ENCODE measurements around the gene PRKCE.

The PRKCE gene

DNA sequence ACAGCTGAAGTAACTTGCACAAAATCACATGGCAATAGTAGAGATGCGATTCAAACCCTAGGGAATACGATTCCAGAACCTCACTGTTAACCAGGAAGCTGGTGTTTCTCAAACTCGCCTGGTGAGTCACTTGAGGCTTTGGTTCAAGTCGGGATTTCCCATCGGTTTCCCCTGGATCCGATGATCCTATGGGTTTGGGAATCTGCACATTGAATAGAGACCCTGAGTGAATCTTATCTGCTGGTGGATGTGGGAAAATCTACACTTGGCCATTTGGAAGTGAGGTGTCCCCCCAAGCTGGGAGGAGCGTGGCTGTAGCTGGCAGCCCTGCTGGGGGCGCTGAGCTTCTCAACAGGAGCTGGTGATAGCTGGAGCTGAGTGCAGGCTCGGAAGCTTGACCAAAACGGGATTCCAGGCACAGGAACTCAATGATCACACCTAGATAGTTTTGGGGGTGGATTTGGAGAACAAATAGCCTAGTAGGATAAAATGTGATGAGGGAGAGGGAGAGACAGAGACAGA, 135.4 kb downstream of the PRKCE start:
- H3K4me3 ChIP-seq (ENCODE audit: low read length): no peak overlapping the region
- TF ChIP-seq, protein P1, sequence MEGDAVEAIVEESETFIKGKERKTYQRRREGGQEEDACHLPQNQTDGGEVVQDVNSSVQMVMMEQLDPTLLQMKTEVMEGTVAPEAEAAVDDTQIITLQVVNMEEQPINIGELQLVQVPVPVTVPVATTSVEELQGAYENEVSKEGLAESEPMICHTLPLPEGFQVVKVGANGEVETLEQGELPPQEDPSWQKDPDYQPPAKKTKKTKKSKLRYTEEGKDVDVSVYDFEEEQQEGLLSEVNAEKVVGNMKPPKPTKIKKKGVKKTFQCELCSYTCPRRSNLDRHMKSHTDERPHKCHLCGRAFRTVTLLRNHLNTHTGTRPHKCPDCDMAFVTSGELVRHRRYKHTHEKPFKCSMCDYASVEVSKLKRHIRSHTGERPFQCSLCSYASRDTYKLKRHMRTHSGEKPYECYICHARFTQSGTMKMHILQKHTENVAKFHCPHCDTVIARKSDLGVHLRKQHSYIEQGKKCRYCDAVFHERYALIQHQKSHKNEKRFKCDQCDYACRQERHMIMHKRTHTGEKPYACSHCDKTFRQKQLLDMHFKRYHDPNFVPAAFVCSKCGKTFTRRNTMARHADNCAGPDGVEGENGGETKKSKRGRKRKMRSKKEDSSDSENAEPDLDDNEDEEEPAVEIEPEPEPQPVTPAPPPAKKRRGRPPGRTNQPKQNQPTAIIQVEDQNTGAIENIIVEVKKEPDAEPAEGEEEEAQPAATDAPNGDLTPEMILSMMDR (IDR thresholded peaks at IDR 0.05; ENCODE audit: insufficient read depth, low read depth, low read length, missing control alignments): no peak
- DNase-seq (ENCODE audit: low read depth): no peak

DNA sequence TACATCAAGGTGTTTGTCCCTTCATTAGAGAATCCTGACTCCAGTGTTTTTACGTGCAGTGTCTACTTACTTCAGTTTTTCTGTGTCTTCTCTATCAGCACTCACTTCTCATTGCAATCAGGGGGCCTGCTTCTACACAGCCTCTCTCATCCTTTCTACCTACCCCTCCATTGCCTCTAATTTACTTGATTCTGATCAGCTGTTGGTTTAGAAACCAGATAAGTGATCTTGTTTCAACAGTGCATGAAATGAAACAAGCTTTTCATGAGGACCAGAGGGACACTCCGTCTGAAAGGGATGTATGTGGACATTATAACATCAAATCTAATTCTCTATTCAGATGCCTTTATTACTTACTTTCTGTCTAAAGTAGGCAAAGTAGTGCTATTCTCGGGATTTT, 136.9 kb downstream of the PRKCE start:
- H3K4me3 ChIP-seq (ENCODE audit: low read length): no peak overlapping the region
- no peak for DNase-seq (ENCODE audit: low read depth)
- TF ChIP-seq, protein P1 (IDR thresholded peaks at IDR 0.05; ENCODE audit: insufficient read depth, low read depth, low read length, missing control alignments): no peak

- no peak overlapping the region for H3K4me3 ChIP-seq (ENCODE audit: low read length)
- DNase-seq (ENCODE audit: low read depth): no peak
- TF ChIP-seq, protein P1 (IDR thresholded peaks at IDR 0.05; ENCODE audit: insufficient read depth, low read depth, low read length, missing control alignments): no peak
Measured at GRCh38 chr2:45789317-45789716, 137.8 kb downstream of the PRKCE start.

DNA sequence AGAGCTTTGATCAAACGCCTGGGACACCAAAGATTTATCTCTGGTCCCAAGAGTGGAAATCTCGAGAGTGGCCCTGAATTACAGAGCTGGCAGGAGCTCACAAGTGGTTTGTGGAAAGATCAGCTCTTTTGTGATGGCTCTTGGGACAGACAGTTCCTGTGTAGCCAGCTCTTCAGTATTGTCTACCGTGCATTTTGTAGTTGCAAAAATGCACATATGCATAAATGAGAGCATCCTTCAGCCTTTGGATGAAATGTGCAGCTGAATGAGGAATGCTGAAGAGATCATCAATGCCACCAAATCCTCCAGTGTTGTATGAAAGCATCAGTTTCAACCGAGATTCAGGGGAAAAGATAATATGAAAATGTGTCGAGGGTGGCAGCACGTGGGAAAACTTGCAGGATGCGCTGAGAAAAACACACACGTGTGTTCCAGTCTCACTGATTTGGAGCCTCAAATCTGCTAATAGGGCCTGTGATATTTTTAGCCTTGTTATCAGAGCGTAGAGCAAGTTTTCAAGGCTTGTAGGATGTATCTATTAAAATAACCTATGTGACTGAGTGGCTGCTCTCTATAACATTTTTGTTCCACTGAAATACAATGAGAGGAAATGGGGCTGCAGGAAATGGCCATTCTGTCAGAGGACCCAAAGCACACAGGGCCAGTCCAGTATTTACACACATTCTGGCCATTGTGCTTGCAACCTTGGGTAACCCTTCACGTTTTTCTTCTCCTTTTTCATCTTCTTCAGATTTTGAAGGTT, 138.7 kb downstream of the PRKCE start:
- TF ChIP-seq, protein P1 (IDR thresholded peaks at IDR 0.05; ENCODE audit: insufficient read depth, low read depth, low read length, missing control alignments): no peak
- no peak for DNase-seq (ENCODE audit: low read depth)
- no peak overlapping the region for H3K4me3 ChIP-seq (ENCODE audit: low read length)

DNA sequence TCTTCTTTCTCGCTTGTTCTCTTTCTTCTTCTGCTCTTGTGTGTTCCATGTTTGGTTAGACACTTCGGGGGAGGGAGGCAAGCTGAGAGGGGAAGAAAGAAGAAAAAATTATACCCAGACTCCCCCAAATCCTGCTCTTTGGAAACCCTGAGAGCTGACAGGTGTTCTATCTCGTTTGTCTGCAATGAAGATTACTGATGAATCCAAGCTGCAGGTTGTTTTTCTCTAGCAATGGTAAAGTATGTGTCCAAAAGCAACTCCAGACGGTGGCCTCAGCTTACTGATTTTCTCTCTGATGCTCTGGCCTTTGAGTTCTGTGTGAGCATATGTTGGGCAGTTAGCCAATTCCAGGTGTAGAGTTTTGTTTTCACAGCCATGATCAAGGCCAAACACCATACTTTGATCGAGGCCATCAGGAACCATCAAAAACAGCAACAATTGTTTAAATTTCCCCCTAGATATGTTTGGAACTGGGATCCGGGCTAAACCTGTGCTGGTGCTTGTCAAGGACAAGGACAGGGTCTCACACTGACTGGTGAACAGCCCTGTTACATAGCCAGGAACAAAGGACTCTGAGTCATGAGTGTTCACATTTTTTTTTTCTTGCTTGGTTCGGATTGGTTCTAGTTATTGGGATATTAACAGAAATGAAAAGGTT, 142.0 kb downstream of the PRKCE start:
- no peak overlapping the region for H3K4me3 ChIP-seq (ENCODE audit: low read length)
- DNase-seq (ENCODE audit: low read depth): no peak
- TF ChIP-seq, protein P1 (IDR thresholded peaks at IDR 0.05; ENCODE audit: insufficient read depth, low read depth, low read length, missing control alignments): no peak

- DNase-seq (ENCODE audit: low read depth): no peak
- H3K4me3 ChIP-seq (ENCODE audit: low read length): no peak overlapping the region
- TF ChIP-seq, protein P1 (IDR thresholded peaks at IDR 0.05; ENCODE audit: insufficient read depth, low read depth, low read length, missing control alignments): no peak
Measured at GRCh38 chr2:45794134-45794617, 142.7 kb downstream of the PRKCE start.
